GM21526 (cell line): ENCODE measurements around the gene SET.
"Not testable (repeated sequence)": the region's sequence is repeated elsewhere in the genome, so short reads cannot be mapped to it uniquely, and the experiment has no call there.

Source experiments
- ATAC-seq: cut with Tn5 transposase; IDR thresholded peaks from one replicate; pipeline ENCODE4 v1.9.1; 2021; ENCODE audit warnings: moderate library complexity; ENCODE audit not compliant: unreplicated experiment, low FRiP score

SET gene

GRCh38 chr9:128688501-128689292, at the start of gene SET:
SET (plus strand) TSS chr9:128689222; CDS start chr9:128689583, 361 bp downstream.
- ATAC-seq = peak; percentile 59

DNA sequence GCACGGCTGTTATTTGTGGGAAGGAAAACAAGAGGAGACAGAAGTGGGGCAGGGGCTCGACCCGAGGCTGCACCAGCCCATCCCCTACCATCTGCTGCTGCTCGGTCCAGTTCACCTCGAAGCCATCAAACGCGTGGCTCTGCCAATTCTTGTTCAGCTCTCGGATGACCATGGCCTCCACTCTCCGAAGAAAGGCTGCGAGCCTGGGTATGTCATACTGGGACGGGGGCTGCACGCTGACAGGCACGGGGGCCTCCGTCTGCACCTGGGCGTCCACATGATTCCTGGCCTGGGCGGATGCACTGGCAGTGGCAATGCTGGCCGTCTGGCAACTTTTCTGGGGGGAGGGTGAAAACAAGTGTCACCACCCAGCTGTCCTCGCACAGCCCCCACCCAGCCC, 48.4 kb upstream of the SET start:
- no peak for ATAC-seq

DNA sequence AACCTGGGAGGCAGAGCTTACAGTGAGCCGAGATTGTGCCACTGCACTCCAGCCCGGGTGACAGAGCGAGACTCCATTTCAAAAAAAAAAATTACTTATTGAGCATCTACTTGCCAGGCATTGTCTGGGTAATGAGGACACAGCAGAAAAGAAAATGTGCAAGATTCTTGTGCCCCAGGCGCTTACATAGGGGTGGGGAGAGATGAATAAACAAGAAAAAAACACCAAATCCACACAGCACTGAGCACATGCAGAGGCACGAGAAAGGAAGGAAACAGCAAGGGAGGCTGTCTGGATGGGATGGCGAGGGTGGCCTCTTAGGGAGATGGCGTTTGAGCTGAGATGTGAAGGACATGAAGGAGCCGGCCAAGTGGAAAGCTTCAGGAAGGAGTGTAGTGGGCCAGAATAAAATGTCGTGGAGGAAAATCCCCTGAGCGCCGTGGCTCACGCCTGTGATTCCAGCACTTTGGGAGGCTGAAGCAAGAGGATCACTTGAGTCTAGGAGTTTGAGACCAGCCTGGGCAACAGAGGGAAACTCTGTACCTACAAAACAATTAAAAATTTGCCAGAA, 46.3 kb upstream of the SET start:
- no peak for ATAC-seq

DNA sequence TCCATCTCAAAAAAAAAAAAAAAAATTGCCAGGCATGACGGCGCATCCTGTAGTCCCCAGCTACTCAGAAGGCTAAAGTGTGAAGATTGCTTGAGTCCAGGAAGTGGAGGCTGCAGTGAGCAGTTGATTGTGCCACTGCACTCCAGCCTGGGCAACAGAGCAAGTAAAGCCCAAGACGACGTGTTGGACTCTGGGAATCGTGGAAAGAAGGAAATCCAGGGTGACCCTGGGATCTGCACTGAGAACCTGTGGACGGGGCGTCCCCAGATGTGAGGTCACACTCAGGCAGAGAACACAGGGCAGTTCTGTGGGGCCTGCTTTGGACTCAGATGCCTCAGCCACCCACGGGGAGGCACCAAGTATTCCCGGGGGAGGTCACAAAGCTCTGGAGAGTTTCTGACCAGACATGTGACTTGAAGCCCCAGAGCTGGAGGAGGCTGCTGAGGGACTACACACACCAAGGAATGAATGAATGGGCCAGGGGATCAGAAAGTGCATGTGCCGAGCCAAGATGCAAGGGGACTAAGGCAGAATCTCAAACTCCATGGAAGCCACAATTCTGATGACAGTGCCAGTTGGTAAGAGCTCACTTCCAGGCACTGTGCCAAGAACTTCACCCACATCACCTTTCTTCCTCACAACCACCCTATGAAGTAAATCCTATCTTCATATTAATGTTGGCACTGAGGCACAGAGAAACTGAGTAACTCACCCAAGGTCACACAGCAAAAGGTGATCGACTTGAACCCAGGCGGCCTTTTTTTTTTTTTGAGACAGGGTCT, 45.3 kb upstream of the SET start:
- ATAC-seq = no peak

DNA sequence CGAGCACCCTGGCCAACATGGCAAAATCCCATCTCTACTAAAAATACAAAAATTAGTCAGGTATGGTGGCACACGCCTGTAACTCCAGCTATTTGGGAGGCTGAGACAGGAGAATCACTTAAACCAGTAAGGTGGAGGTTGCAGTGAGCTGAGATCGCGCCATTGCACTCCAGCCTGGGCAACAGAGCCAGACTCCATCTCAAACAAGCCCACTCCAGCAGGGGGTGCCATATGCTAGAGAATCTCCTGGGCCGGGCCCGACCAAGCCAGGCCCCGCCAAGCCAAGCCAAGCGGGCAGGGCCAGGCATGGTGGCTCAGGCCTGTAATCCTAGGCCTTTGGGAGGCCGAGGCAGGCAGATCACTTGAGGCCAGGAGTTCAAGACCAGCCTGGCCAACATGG, 40.8 kb upstream of the SET start:
- not testable (repeated sequence) for ATAC-seq

DNA sequence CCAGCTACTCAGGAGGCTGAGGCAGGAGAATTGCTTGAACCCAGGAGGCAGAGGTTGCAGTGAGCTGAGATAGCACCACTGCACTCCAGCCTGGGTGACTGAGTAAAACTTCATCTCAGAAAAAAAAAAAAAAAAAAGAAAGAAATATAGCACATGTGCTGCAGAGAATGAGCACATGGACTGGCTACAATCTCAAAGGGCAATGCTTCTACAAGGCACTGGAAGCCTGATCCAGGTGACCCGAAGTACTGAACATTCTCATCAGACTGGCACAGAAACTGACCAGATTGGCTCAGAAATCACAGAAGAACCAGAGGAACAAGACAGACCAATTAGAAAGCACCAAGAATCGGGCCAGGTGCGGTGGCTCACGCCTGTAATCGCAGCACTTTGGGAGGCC, 37.2 kb upstream of the SET start:
- no peak for ATAC-seq

DNA sequence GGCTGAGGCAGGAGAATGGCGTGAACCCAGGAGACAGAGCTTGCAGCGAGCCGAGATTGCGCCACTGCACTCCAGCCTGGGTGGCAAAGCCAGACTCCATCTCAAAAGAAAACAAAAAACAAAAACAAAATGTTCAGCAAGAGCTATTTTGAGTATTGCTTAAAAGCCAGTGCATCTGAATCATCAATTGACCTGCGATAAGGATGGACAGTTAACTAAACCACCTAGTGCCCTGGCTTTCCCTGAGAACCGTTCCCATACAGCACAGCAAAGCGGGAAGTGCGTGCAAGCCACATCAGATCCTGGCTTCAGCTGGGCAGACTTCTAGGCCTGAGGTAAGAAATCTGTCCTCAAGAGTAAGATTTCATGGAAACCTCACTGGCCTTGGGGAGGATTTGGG, 35.1 kb upstream of the SET start:
- ATAC-seq = no peak

DNA sequence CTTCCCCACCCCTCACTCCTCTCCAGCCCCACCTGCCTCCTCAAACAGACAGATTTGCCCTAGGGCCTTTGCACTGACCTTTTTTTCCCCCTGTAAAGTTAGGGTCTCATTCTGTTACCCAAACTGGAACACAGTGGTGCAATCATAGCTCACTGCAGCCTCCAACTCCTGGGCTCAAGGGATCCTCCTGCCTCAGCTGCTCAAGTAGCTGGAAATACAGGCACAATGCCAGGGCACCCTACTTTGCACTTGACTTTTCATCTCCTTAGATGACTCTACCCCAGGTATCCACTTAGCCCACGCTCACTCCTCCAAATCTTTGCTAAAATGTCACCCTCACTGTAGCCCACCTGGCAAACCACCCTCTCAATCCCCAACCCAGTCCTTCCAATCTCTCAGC, 34.5 kb upstream of the SET start:
- ATAC-seq = no peak

GRCh38 chr9:128656416-128657343, 32.3 kb upstream of the SET start, which contains the start of gene DYNC2I2:
DYNC2I2 (minus strand) TSS chr9:128656847; CDS start chr9:128656726, 121 bp downstream.
- ATAC-seq = peak; percentile 61

GRCh38 chr9:128657344-128657704, 31.7 kb upstream of the SET start:
- no peak for ATAC-seq

GRCh38 chr9:128657796-128658195, 31.2 kb upstream of the SET start:
- ATAC-seq = no peak

- ATAC-seq = not testable (repeated sequence)
Observed at GRCh38 chr9:128666481-128666941, 22.5 kb upstream of the SET start.

- ATAC-seq = no peak
Observed at GRCh38 chr9:128669786-128670185, 19.2 kb upstream of the SET start.

DNA sequence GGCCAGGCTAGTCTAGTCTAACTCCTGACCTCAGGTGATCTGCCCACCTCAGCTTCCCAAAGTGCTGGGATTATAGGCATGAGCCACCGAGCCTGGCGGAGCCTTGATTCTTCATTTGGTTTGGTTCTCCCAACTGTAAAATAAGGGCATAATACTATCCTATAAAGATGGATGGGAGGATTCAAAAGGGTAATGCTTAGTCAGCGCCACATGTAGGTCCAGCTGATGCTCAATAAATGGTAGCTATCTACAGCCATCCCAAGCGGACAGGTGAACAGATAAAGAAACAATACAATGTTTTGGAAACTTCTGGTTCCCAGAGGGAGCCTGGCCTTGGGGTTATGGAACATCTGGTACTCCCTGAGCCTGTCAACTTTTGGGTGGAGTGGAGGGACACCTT, 13.6 kb upstream of the SET start:
- ATAC-seq = no peak

- ATAC-seq = no peak
Observed at GRCh38 chr9:128677794-128678193, 11.2 kb upstream of the SET start.

DNA sequence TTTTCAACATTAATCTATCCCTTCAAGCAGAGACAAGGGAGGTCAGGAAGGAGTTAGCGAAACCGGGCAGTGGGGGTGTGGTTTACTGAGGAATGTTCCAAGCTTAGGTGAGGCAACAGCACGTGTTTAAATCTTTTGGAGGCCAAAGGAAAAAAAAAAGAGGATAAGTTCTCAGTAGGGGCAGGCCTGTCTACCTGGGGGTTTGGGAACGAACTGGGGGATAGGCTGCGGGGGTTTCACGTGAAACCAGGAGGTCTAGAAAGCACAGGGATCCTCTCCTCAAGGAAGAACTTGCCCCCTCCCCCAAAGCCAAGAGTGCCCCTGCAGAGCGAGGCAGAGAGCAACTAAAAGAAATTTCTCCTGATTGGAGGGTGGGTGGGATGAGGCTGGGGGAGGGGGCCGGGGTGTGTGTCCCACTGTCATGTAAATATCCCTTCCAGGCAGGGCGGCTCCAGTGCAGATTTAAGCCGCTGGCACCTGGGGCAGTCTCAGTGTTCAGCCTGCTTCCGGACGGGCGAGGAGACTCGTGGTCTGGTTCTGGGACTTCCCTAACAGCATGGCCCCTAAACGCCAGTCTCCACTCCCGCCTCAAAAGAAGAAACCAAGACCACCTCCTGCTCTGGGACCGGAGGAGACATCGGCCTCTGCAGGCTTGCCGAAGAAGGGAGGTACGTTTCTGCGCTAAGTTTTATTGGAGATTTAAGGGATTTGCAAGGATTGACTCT, 5.5 kb upstream of the SET start:
- ATAC-seq = no peak

DNA sequence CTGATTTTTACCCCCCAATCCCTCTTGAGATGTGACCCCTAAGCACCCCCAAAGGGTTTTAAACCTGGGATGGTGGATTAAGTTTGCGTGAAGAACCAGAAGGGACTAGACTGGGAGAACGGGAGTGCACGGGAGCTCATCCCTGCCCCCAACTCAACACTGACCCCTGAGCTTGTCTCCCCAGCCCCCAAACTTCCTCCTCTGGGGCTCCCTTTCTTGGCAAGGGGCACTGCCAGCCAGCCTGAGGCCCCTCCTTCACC, 5.0 kb upstream of the SET start:
- ATAC-seq = no peak

GRCh38 chr9:128684325-128685199, 4.5 kb upstream of the SET start:
- no peak for ATAC-seq
